Psoas muscle (tissue), 8 donors: Measurements from ENCODE around the gene CDCA4. TPM values are rescaled to one million over a fixed set of nuclear protein-coding genes. Genes with fewer than 3 reads are reported as not detected.

Experiments used
- ATAC-seq, 4 donors: fragments of 200-7000 bp; cut with Tn5 transposase; one replicate each; pipeline ENCODE4 v1.9.1; 2020; ENCODE audit warnings: moderate library complexity in 3 of 4, mild to moderate bottlenecking in 2 of 4
- DNase-seq, 2 donors: peaks; one replicate each; pipeline ENCODE4 v3.0.0-alpha.2; 2020
- H3K27ac ChIP-seq: fragments of 200-600 bp; one replicate; pipeline ENCODE4 v1.8.0; 2022
- H3K27me3 ChIP-seq, 3 donors: fragments of 200-600 bp in 1 of 3; one replicate each; pipeline versions ENCODE4 v1.6.1 to v1.8.0; 2013 to 2022; ENCODE audit warnings: low read length in 2 of 3, mild to moderate bottlenecking in 2 of 3, moderate library complexity in 1 of 3; ENCODE audit not compliant: insufficient read depth in 3 of 3
- H3K36me3 ChIP-seq, 2 donors: fragments of 200-600 bp in 1 of 2; one replicate each; pipeline versions ENCODE4 v1.6.1 to v1.8.0; 2013 to 2022; ENCODE audit warnings: low read depth in 1 of 2, mild to moderate bottlenecking in 1 of 2, moderate library complexity in 1 of 2; ENCODE audit not compliant: insufficient read depth in 1 of 2
- H3K4me1 ChIP-seq: fragments of 200-600 bp; one replicate; pipeline ENCODE4 v1.8.0; 2022
- H3K4me3 ChIP-seq: fragments of 200-600 bp; one replicate; pipeline ENCODE4 v1.8.0; 2022; ENCODE audit warnings: mild to moderate bottlenecking
- H3K9me3 ChIP-seq: fragments of 200-600 bp; one replicate; pipeline ENCODE4 v1.8.0; 2022
- WGBS, 3 donors: extraction: QIAGEN DNeasy Blood & Tissue Kit; methylation state at CpG; one replicate each; pipeline versions ENCODE4 v1.1.6 to v1.1.7; 2013; 5-methylcytosine and 5-hydroxymethylcytosine counted together
- intact Hi-C, 2 donors: fragments of 100-400 bp; cut with DNase I; formaldehyde crosslinking; loops; one replicate each; pipeline versions ENCODE4 v1.11.0 to v1.14.2; 2022
- polyA plus RNA-seq, 3 donors: library from polyadenylated mRNA; stranded (reverse); fragments of 200-250 nt; gene quantifications; one replicate each; pipeline ENCODE4 v1.2.3, GENCODE V29; 2013
- total RNA-seq, 4 donors: library from RNA; stranded (reverse); fragmentation: NEBNext Ultra II Directional in 2 of 4; extraction: Animal tissue kit (Norgen Biotek cat#: 25700) in 2 of 4; gene quantifications; one replicate each; pipeline versions ENCODE4 v1.2.1 to v1.2.4, GENCODE V29; 2021 to 2023
- TF ChIP-seq, protein P1 (sequence below): fragments of 200-600 bp; IDR thresholded peaks from one replicate; pipeline ENCODE4 v1.8.0; 2022; ENCODE audit warnings: antibody characterized with exemption
- donor health status: healthy with polysubstance abuse.
- donor health status: DM: no; HTN: no; CAD: no; lungs with moderate emphysema.
- donor health status: Bipolar disorder and iron deficiency.
- donor health status: healthy.
- donor health status: DM: yes; HTN: yes; CAD: no.
- donor health status: DM: no; HTN: no; CAD: no.
- donor health status: DM: no; HTN: no; CAD: no.
- donor health status: DM: yes; HTN: yes; CAD: no.

Gene CDCA4
- total and polyA plus RNA-seq, 7 donors: 0.79 to 3.3 (median 1.3) TPM

DNA sequence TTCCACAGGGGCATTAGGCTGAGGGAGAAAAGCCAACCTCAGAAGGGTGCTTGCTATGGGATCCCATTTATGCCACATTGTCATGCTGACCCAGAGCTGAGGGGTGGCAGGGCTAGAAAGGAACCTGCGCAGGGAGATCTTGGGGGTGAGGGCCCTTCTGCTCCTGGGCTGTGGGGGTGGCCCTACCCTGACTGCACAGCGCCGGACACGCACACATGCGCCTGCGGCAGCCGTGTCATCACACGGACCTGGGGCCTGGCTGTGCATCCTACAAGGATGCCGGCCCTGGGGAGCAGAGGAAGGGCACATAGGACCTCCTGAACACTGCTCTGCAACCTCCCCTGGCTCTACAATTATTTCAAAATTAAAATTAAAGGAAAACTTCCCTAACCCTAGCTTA lies 6.9 kb downstream of the CDCA4 start:
- Histone ChIP-seq H3K27ac (no peak overlapping the region), H3K27me3 (no peaks in the 10 kb centered on the region), H3K4me1 (no peaks in the 10 kb centered on the region), H3K4me3 (no peak overlapping the region), H3K36me3 (peaks cover 0 to 17% of the 10 kb centered on the region in 2 donors), H3K9me3 (no peaks in the 10 kb centered on the region)
- intact Hi-C loops: no loop called here
- DNase-seq: no peak
- TF ChIP-seq, protein P1, sequence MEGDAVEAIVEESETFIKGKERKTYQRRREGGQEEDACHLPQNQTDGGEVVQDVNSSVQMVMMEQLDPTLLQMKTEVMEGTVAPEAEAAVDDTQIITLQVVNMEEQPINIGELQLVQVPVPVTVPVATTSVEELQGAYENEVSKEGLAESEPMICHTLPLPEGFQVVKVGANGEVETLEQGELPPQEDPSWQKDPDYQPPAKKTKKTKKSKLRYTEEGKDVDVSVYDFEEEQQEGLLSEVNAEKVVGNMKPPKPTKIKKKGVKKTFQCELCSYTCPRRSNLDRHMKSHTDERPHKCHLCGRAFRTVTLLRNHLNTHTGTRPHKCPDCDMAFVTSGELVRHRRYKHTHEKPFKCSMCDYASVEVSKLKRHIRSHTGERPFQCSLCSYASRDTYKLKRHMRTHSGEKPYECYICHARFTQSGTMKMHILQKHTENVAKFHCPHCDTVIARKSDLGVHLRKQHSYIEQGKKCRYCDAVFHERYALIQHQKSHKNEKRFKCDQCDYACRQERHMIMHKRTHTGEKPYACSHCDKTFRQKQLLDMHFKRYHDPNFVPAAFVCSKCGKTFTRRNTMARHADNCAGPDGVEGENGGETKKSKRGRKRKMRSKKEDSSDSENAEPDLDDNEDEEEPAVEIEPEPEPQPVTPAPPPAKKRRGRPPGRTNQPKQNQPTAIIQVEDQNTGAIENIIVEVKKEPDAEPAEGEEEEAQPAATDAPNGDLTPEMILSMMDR: no peak
- WGBS, 3 donors: 73 to 91% (median 89%) methylated on average over 9 of the region's 9 CpGs
- ATAC-seq: no peak

DNA sequence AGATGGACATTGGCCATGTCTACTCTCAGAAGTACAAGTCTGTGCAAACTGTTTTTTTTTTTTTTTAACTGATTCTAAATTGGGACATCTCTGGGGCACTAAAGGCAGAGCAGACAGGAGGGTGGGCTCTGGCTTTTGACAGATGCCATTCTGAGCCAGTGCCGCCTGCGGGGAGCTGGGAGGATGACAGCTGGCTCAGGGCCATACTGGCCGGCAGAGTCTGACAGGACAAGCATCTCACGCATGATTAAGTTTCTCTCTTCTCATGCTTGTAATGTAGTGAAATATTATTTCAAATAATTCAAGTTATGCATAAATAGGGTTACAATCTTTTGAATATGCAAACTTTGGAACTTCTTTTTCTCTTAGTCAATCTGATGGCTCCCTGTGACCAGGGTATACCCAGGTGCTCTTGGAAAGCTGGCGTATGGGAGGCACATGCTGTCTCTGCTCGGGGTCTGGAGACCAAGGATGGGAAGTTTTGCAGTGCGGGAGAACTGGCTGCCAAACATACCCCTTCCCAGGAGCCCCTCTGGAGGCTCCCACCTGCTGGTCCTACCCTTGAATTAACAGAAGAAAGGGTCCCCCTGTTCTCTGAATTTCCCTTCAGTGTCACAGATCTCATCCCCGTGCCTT lies 7.6 kb downstream of the CDCA4 start:
- ATAC-seq (peak; percentile 61 to 83 (median 67)), DNase-seq (no peak)
- no peak overlapping the region for H3K27ac ChIP-seq
- 24 to 32% (median 25%) methylated on average over 8 of the region's 8 CpGs for WGBS, 3 donors
- no peaks in the 10 kb centered on the region for H3K4me1 ChIP-seq
- intact Hi-C loops: no loop called here
- no peaks in the 10 kb centered on the region for H3K9me3 ChIP-seq
- TF ChIP-seq, protein P1: no peak
- no peaks in the 10 kb centered on the region for H3K27me3 ChIP-seq
- H3K36me3 ChIP-seq: peaks cover 0 to 17% of the 10 kb centered on the region in 2 donors
- H3K4me3 ChIP-seq: no peak overlapping the region

DNA sequence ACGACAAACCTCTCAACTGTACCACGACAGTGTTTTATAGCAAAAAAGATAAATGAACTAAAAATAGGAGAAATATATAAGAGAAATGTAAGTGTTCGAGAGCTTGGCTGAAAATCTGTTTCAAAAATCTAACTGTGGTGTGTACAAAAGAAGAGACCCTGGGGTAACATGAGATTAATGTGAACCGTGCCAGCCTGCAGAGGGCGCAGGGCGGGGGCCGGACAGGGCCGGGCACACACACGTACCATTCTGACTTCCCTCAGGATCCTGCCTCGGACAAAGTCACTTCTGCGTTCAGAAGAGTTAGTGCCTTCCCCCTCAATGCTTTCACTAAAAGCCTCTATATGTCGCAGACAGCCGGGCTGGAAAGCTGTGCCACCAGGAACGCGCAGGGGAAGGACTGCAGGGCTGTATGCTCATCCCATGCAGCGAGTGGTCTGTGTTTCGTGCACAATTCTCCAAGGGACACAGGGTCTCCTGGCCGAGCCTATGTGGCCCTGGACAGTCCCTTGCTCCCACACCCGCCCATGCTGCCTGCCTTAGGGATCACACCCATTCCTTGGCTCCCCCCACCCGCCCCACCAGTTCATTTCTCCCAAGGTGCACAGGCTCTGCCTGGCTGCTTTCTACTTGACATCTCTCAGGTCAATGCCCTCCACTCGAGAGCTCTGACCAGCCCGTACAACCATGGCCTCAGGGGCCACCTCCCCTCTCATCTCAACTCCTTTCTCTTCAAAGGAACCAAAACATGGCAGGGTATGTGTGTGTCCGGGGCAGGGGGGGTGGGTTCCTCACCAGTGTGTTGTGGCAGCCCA lies 8.5 kb downstream of the CDCA4 start:
- WGBS, 3 donors: 48 to 57% (median 55%) methylated on average over 23 of the region's 23 CpGs
- H3K9me3 ChIP-seq: no peaks in the 10 kb centered on the region
- no peaks in the 10 kb centered on the region for H3K4me1 ChIP-seq
- H3K4me3 ChIP-seq: no peak overlapping the region
- ATAC-seq (peak; percentile 59 to 88 (median 76)), DNase-seq (no peak)
- peaks cover 0 to 17% of the 10 kb centered on the region in 2 donors for H3K36me3 ChIP-seq
- no peak overlapping the region for H3K27ac ChIP-seq
- TF ChIP-seq, protein P1: peak; percentile 46
- intact Hi-C loops: no loop called here
- no peaks in the 10 kb centered on the region for H3K27me3 ChIP-seq

DNA sequence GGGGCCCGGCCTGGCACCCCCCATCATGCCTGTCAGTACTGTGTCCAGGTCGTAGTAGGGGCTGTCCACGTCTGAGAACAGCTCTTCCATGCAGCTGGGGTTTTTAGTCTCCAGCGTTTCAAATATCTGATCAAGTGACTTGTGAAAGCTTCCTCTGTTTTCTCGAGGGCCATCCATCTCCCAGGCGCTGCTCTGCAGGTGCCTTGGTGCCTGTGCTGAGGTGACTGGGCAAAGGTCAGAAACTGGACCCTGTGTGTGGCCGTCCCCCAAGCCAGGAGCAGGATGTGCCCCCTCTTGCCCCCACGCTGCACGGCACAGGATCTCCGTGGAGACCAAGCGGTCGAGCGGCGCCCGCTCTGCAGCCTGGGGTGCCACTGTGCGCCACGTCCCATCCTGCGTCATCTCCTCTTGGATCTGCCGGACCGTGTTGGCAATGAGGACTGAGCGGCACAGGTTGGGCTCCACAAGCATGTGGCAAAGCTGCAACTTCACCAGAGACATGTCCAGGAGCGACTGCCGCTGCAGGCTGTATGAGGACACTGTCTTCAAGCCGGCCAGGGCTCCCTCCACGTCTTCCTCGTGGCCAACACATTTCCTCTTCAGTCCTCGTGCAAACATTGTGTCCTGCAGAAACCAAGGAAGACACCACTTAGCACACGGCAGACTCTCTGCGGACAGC lies 9.4 kb downstream of the CDCA4 start:
- no peak for DNase-seq
- no peaks in the 10 kb centered on the region for H3K4me1 ChIP-seq

More for the DNA sequence above, 9.4 kb downstream of the CDCA4 start:
- H3K27ac ChIP-seq: no peak overlapping the region
- peaks cover 0 to 17% of the 10 kb centered on the region in 2 donors for H3K36me3 ChIP-seq
- H3K4me3 ChIP-seq: no peak overlapping the region
- H3K9me3 ChIP-seq: no peaks in the 10 kb centered on the region
- H3K27me3 ChIP-seq: no peaks in the 10 kb centered on the region
- 84 to 86% (median 85%) methylated on average over 29 of the region's 29 CpGs for WGBS, 3 donors
- intact Hi-C loops: no loop called here
- no peak for ATAC-seq
- TF ChIP-seq, protein P1: no peak
